C4-2B (cell line): ENCODE data around the gene NAGPA.

Experiments used
- H3K27ac ChIP-seq: fragments of 450-650 bp; 2 replicates; pipeline ENCODE4 v1.5.1; 2017
- ZFX ChIP-seq: fragments of 450-650 bp; IDR thresholded peaks from 2 replicates; pipeline ENCODE4 v1.6.1; 2017
- TF ChIP-seq, protein P1 (sequence below): fragments of 450-650 bp; conservative IDR thresholded peaks from 2 replicates; pipeline ENCODE4 v1.5.1; 2017; ENCODE audit warnings: mild to moderate bottlenecking

NAGPA gene

DNA sequence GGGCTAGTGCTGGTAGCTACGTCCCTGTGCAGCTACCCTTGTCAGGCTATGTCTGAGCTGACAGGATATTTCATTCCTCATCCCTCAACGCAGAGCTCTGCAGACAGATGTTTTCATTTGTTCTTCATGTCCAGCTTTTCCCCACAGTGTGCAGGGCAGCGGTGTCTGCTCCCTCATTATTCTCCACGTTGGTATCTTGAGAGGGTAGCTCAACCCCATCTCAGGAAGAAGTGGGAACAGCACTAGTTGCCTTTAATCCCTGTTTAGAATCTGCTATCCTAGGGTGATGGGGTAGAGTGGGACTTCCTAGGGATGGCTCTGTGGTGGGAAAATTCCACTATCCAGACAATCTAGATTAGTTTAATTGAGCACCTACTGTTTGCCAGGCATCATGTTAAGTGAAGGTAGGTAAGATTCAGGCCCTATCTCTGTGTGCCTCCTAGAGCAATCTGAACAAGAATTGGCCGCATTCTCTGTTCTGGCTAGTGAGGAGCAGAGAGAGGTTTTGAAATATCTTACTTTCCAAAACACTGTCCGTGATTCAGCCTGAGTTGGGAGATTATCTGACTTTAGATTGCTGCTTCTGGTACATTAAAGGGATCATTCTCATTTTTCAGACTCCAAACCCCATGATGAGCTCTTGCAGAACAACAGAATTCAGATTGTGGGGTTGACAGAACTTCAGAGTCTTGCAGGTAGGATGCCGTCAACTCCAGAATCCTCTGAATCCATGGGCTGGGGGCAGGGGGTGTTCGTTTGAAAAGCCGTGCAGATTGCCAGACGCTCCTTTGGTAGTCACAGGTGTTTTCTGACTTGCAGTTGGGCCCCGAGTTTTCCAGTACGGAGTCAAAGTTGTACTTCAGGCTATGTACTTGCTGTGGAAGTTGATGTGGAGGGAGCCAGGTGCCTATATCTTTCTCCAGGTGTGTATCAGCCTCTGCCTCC is 38.9 kb upstream of the NAGPA start:
- TF ChIP-seq, protein P1, sequence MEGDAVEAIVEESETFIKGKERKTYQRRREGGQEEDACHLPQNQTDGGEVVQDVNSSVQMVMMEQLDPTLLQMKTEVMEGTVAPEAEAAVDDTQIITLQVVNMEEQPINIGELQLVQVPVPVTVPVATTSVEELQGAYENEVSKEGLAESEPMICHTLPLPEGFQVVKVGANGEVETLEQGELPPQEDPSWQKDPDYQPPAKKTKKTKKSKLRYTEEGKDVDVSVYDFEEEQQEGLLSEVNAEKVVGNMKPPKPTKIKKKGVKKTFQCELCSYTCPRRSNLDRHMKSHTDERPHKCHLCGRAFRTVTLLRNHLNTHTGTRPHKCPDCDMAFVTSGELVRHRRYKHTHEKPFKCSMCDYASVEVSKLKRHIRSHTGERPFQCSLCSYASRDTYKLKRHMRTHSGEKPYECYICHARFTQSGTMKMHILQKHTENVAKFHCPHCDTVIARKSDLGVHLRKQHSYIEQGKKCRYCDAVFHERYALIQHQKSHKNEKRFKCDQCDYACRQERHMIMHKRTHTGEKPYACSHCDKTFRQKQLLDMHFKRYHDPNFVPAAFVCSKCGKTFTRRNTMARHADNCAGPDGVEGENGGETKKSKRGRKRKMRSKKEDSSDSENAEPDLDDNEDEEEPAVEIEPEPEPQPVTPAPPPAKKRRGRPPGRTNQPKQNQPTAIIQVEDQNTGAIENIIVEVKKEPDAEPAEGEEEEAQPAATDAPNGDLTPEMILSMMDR = no peak
- TF ChIP-seq ZFX = no peak
- peak overlapping the region; percentile 79 for H3K27ac ChIP-seq

DNA sequence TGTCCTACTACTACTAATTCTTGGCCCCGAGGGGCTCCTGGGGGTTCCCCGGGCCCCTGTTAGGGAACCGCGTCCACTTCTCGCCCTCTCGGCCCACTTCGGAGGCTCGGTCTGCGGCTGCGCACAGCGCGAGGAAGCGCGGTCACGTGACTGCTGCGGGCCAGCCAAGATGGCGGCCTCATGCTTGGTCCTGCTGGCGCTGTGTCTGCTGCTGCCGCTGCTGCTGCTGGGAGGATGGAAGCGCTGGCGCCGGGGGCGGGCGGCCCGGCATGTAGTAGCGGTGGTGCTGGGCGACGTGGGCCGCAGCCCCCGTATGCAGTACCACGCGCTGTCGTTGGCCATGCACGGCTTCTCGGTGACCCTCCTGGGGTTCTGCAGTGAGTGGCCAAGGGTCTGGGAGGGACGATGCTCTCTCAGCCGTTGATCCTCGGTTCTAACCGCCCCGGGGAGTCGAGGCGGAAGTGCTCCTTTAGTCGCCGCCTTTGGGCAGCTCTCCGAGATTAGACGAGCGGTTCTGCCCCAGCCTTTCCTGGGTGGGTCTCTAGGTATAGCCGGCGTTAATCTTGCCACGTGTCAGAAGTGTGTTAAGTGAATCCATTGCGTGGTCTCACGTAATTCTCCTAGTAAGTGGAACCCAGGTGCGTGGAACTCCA is 38.1 kb upstream of the NAGPA start, which contains the start of gene ALG1:
Gene ALG1 (plus strand): TSS at position 163 of the 653 bp plus-strand sequence. CDS start 7 bp downstream, at position 170.
- H3K27ac ChIP-seq = peak within 1 kb of the TSS; percentile 79
- no peak for TF ChIP-seq ZFX
- TF ChIP-seq, protein P1 = no peak

DNA sequence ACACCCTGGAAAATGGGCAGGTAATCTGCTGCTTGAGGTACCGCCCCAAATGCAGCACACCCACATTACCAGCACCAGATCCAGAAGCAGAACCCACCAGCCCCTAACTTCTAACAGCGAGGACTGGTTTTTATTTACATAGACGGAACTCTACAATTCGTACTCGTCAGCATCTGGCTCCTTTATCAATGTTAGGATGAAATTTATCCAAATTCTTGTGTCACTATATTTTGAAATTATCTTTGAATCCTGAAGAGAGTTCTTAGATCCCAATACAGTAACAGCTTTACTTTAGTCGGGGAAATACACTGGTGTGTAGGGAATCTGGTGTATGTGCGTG is 37.6 kb upstream of the NAGPA start:
- peak overlapping the region; percentile 79 for H3K27ac ChIP-seq
- TF ChIP-seq, protein P1 = no peak
- TF ChIP-seq ZFX = no peak

DNA sequence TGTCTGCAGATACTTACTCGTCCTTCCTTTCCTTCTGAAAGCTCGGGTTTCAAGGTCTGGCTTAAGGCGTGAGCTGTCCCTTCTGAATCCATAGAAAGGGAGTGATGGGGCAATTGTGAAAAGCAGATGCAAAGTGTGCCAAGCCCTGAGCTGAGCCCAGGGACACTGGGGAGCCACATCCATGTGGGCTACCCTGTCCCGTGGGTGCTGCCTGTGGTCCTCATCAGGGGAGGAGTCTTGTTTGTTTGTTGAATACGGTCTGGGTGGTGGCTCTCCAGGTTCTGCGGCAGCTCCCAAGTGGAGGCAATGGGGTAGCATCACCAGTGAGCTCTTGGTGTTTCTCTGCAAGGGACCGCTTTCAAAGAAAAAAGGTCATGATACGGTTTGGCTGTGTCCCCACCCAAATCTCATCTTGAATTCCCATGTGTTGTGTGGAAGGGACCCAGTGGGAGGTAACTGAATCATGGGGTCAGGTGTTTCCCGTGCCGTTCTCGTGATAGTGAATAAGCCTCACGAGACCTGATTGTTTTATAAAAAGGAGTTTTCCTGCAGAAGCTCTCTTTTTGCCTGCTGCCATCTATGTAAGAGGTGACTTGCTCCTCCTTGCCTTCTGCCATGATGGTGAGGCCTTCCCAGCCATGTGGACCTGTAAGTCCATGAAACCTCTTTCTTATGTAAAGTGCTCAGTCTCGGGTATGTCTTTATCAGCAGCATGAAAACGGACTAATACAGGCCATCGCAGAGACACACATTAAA is 36.9 kb upstream of the NAGPA start:
- H3K27ac ChIP-seq = no peak overlapping the region
- TF ChIP-seq, protein P1 = no peak
- TF ChIP-seq ZFX = no peak

DNA sequence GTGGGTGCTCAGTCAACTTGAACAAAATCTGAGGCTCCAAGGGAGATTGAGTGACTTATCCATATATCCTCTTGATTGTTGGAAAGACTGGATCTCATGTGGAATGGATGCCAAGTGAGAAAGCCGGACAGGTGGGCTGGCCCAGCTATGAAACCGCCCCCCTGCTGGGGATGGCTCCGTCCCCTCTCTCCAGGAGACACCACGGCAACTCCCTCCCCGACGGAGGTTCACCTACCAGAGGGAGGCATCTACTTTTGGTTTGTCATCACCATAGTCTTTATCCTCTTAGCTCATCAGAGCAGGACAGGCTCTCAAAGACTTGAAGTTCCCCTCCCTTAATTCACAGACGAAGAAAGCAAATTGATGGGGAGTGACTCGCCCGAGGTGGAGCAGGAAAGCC is 36.1 kb upstream of the NAGPA start:
- H3K27ac ChIP-seq = no peak overlapping the region
- no peak for TF ChIP-seq ZFX
- TF ChIP-seq, protein P1 = no peak

DNA sequence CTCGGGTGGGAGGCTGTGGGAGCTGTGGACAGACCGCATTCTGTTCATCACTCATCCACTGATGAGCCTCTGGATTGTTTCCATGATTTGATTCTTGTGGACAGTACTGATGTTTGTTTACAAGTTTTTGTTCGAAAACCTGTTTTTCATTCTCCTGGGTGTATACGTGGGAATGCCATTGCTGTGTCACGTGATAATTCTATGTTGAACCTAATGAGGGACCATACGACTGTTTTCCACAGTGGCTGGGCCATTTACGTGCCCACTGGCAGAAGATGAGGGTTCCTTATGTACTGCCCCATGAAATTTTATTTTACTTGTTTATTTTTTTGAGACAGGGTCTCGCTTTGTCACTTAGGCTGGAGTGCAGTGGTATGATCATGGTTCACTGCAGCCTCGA is 35.3 kb upstream of the NAGPA start:
- no peak overlapping the region for H3K27ac ChIP-seq
- no peak for TF ChIP-seq ZFX
- TF ChIP-seq, protein P1 = no peak
